Heart right ventricle (tissue), 16 donors: Measurements from ENCODE around the gene MAL. TPM values are rescaled to one million over a fixed set of nuclear protein-coding genes. Genes with fewer than 3 reads are reported as not detected.

ENCODE experiments used
- ATAC-seq, 8 donors: fragments of 200-7000 bp; cut with Tn5 transposase; one replicate each; pipeline ENCODE4 v1.9.1; 2020; ENCODE audit warnings: mild to moderate bottlenecking in 8 of 8, moderate library complexity in 8 of 8, moderate number of reproducible peaks in 1 of 8
- DNase-seq, 2 donors: peaks; one replicate each; pipeline ENCODE4 v3.0.0-alpha.2; 2020
- H3K27ac ChIP-seq, 10 donors: fragments of 200-600 bp; sonication (generic) in 2 of 10; one replicate each; pipeline versions ENCODE4 v1.5.0 to v1.8.0; 2020 to 2022; ENCODE audit warnings: mild to moderate bottlenecking in 3 of 10
- H3K27me3 ChIP-seq, 7 donors: fragments of 200-600 bp; one replicate each; pipeline ENCODE4 v1.8.0; 2021 to 2022; ENCODE audit warnings: mild to moderate bottlenecking in 2 of 7
- H3K36me3 ChIP-seq, 9 donors: fragments of 200-600 bp; sonication (generic) in 1 of 9; one replicate each; pipeline versions ENCODE4 v1.5.0 to v1.8.0; 2020 to 2022; ENCODE audit warnings: mild to moderate bottlenecking in 2 of 9
- H3K4me1 ChIP-seq, 9 donors: fragments of 200-600 bp; sonication (generic) in 1 of 9; one replicate each; pipeline versions ENCODE4 v1.5.0 to v1.8.0; 2020 to 2022; ENCODE audit warnings: mild to moderate bottlenecking in 4 of 9
- H3K4me3 ChIP-seq, 10 donors: fragments of 200-600 bp; sonication (generic) in 2 of 10; one replicate each; pipeline versions ENCODE4 v1.5.0 to v1.8.0; 2020 to 2022; ENCODE audit warnings: mild to moderate bottlenecking in 7 of 10, moderate library complexity in 2 of 10
- H3K9me3 ChIP-seq, 11 donors: fragments of 200-600 bp in 10 of 11; sonication (generic) in 2 of 11; one replicate each; pipeline versions ENCODE4 v1.5.0 to v1.8.0; 2013 to 2022; ENCODE audit warnings: mild to moderate bottlenecking in 2 of 11, control low read depth in 1 of 11, moderate library complexity in 1 of 11
- WGBS, 2 donors: extraction: QIAGEN DNeasy Blood & Tissue Kit; methylation state at CpG; one replicate each; pipeline ENCODE4 v1.1.7; 2013; ENCODE audit warnings: inconsistent platforms in 1 of 2; 5-methylcytosine and 5-hydroxymethylcytosine counted together
- intact Hi-C, 10 donors: fragments of 100-400 bp; cut with DNase I; formaldehyde crosslinking; loops; one replicate each; pipeline versions ENCODE4 v1.11.1 to v1.14.2; 2022
- polyA plus RNA-seq, 2 donors: library from polyadenylated mRNA; stranded (reverse); fragments of 200-250 nt; gene quantifications; one replicate each; pipeline ENCODE4 v1.2.3, GENCODE V29; 2013
- total RNA-seq, 10 donors: library from RNA; stranded (reverse); fragmentation: NEBNext Ultra II Directional in 3 of 10; extraction: Animal tissue kit (Norgen Biotek cat#: 25700) in 3 of 10; gene quantifications; one replicate each; pipeline versions ENCODE4 v1.2.1 to v1.2.4, GENCODE V29; 2021 to 2023
- TF ChIP-seq, protein P1 (sequence below), 9 donors: fragments of 200-600 bp; sonication (generic) in 2 of 9; IDR thresholded peaks; one replicate each; pipeline versions ENCODE4 v1.5.0 to v1.8.0; 2021 to 2022; ENCODE audit warnings: antibody characterized with exemption in 9 of 9, mild to moderate bottlenecking in 5 of 9, moderate library complexity in 1 of 9
- donor health status: Arrhythmogenic right ventricular cardiomyopathy.
- donor health status: ischemic (EF 13 %, LVEDD 7.1; RV severe dilation, severe dysfunction).
- donor health status: healthy with polysubstance abuse.
- donor health status: DM: no; HTN: yes; CAD: no.
- donor health status: DM: no; HTN: no; CAD: no.
- donor health status: ischemic (EF 25% LVEDD 6.9; RV normal size, moderate dysfunction).
- donor health status: ischemic (EF 25% LVEDD 5.7; RV mildly dilated, moderate dysfunction).
- donor health status: healthy.
- donor health status: DM: yes; HTN: yes; CAD: no.
- donor health status: Ischemic cardiomyopathy.
- donor health status: ischemic (EF 35%, LVEDD 5.7; RV mildly dilated, moderate dysfunction).
- donor health status: nonischemic (EF 11% LVEDD 7.7; RV severe dilation, severe dysfunction).
- donor health status: DM: yes; HTN: yes; CAD: no.
- donor health status: PGD.
- donor health status: ischemic (EF 29% LVEDD 5.4; RV normal size, mild dysfunction).
- donor health status: nonischemic (EF 23%, LVEDD 6.1; RV moderate dilation, normal function).

MAL gene
- total and polyA plus RNA-seq, 12 donors = 1.5 to 10.5 (median 3.6) TPM

- H3K27ac ChIP-seq = no peak overlapping the region
- peaks cover 0 to 11% (median 0%) of the 10 kb centered on the region in 7 donors for H3K27me3 ChIP-seq
- 88 to 92% methylated on average over 13 of the region's 13 CpGs for WGBS, 2 donors
- H3K4me1 ChIP-seq = peaks cover 3 to 22% (median 15%) of the 10 kb centered on the region in 9 donors
- ATAC-seq (no peak), DNase-seq (no peak)
- intact Hi-C loops = no loop called here
- no peaks in the 10 kb centered on the region for H3K36me3 ChIP-seq
- no peaks in the 10 kb centered on the region for H3K9me3 ChIP-seq
- no peak overlapping the region for H3K4me3 ChIP-seq
- TF ChIP-seq, protein P1, sequence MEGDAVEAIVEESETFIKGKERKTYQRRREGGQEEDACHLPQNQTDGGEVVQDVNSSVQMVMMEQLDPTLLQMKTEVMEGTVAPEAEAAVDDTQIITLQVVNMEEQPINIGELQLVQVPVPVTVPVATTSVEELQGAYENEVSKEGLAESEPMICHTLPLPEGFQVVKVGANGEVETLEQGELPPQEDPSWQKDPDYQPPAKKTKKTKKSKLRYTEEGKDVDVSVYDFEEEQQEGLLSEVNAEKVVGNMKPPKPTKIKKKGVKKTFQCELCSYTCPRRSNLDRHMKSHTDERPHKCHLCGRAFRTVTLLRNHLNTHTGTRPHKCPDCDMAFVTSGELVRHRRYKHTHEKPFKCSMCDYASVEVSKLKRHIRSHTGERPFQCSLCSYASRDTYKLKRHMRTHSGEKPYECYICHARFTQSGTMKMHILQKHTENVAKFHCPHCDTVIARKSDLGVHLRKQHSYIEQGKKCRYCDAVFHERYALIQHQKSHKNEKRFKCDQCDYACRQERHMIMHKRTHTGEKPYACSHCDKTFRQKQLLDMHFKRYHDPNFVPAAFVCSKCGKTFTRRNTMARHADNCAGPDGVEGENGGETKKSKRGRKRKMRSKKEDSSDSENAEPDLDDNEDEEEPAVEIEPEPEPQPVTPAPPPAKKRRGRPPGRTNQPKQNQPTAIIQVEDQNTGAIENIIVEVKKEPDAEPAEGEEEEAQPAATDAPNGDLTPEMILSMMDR (IDR thresholded peaks at IDR 0.05) = no peak
Measured at GRCh38 chr2:95046371-95047112, 21.0 kb downstream of the MAL start.

DNA sequence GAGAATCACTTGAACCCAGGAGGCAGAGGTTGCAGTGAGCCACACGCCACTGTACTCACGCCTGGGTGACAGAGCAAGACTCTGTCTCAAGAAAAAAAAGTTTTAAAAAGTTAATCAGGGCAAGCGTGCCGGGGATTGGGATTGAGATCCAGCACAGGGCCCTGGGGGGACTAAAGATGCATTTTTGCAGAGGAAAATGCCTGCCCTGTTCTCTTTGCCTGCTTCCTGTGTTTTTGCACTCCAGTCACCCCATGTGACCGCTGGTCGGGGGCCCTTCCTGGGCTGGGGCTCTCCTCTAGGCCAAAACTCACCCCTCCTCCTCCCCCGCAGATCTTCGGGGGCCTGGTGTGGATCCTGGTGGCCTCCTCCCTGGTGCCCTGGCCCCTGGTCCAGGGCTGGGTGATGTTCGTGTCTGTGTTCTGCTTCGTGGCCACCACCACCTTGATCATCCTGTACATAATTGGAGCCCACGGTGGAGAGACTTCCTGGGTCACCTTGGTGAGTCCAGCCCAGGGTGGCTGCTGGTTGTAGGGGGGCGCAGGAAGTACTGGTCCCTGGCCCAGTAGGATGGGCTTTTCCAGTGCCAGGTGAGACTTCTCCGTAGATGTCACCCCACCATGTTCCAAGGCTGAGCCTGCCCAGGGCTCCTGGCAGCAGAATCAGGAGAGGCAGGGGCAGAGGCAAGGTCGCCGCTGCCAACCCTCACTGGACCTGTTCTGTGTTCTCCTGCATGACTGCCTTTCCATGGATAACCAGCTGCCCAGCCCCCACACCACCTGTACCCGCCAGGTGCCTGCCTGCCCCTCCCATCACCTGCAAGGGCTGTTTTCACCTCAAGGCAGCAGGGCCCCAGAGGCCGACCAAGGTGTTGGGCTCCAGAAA, 22.4 kb downstream of the MAL start:
- no peak for DNase-seq
- Histone ChIP-seq H3K4me3 (no peak overlapping the region), H3K27ac (no peak overlapping the region), H3K27me3 (peaks cover 0 to 20% (median 0%) of the 10 kb centered on the region in 7 donors), H3K9me3 (no peaks in the 10 kb centered on the region), H3K36me3 (no peaks in the 10 kb centered on the region), H3K4me1 (peaks cover 3 to 14% (median 10%) of the 10 kb centered on the region in 9 donors)
- 76 to 83% methylated on average over 17 of the region's 17 CpGs for WGBS, 2 donors
- intact Hi-C loops = no loop called here
- TF ChIP-seq, protein P1 (IDR thresholded peaks at IDR 0.05) = no peak
- no peak for ATAC-seq

DNA sequence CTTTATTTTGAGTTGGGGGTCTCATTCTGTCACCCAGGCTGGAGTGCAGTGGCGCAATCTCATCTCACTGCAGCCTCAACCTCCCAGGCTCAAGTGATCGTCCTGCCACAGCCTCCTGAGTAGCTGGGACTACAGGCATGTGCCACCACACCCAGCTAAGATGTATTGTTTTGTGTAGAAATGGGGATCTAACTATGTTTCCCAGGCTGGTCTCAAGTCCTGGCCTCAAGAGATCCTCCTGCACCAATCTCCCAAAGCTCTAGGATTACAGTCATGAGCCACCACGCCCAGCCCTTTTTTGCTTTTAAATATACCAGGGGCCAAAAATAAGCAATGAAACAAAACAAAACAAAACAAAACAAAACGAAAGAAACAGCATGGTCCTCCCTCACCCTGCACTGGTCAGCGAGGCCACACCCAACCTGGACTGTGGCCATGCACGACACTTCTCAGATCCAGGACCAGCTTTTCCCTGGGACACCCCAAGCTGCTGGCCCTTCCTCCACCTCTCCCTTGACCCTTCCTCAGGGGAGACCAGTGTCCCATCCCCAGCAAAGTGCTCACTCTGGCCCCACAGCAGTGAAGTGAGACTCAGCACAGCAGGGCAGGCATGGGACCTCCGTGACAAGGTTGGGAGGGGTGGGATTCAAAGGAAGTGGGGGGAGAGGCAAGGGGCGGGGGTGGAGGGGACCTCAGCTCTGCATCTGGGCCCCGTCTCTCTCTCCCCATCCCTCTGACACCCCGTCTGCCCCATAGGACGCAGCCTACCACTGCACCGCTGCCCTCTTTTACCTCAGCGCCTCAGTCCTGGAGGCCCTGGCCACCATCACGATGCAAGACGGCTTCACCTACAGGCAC, 23.5 kb downstream of the MAL start:
- WGBS, 2 donors = 75 to 78% methylated on average over 15 of the region's 15 CpGs
- Histone ChIP-seq H3K9me3 (no peaks in the 10 kb centered on the region), H3K36me3 (no peaks in the 10 kb centered on the region), H3K27me3 (peaks cover 0 to 29% (median 5%) of the 10 kb centered on the region in 7 donors), H3K4me3 (no peak overlapping the region), H3K27ac (no peak overlapping the region), H3K4me1 (peaks cover 0 to 2% (median 0%) of the 10 kb centered on the region in 9 donors)
- intact Hi-C loops = no loop called here
- DNase-seq (no peak), ATAC-seq (no peak)
- TF ChIP-seq, protein P1 (IDR thresholded peaks at IDR 0.05) = no peak

DNA sequence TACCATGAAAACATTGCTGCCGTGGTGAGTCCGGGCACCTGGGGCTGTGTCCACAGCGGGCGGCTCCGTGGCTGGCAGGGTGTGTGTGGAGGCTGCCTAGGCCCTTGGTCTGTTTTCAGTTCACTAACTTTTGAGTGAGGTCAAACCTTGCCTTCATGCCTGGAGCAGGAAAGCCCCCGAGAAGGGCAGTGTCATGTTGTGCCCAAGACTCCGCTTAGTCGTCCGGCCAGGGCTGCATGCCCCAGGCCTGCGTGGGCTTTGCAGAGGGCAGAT, 24.1 kb downstream of the MAL start:
- no peak overlapping the region for H3K4me3 ChIP-seq
- ATAC-seq (no peak), DNase-seq (no peak)
- H3K9me3 ChIP-seq = no peaks in the 10 kb centered on the region
- H3K36me3 ChIP-seq = no peaks in the 10 kb centered on the region
- no peak overlapping the region for H3K27ac ChIP-seq
- 93% methylated on average over 10 of the region's 10 CpGs for WGBS, 2 donors
- intact Hi-C loops = no loop called here
- H3K27me3 ChIP-seq = peaks cover 0 to 29% (median 5%) of the 10 kb centered on the region in 7 donors
- TF ChIP-seq, protein P1 (IDR thresholded peaks at IDR 0.05) = no peak
- no peaks in the 10 kb centered on the region for H3K4me1 ChIP-seq
